Measurements from ENCODE around the gene ZNF850.
"Not testable (repeated sequence)": the region's sequence is repeated elsewhere in the genome, so short reads cannot be mapped to it uniquely, and the experiment has no call there.

ZNF850 gene

DNA sequence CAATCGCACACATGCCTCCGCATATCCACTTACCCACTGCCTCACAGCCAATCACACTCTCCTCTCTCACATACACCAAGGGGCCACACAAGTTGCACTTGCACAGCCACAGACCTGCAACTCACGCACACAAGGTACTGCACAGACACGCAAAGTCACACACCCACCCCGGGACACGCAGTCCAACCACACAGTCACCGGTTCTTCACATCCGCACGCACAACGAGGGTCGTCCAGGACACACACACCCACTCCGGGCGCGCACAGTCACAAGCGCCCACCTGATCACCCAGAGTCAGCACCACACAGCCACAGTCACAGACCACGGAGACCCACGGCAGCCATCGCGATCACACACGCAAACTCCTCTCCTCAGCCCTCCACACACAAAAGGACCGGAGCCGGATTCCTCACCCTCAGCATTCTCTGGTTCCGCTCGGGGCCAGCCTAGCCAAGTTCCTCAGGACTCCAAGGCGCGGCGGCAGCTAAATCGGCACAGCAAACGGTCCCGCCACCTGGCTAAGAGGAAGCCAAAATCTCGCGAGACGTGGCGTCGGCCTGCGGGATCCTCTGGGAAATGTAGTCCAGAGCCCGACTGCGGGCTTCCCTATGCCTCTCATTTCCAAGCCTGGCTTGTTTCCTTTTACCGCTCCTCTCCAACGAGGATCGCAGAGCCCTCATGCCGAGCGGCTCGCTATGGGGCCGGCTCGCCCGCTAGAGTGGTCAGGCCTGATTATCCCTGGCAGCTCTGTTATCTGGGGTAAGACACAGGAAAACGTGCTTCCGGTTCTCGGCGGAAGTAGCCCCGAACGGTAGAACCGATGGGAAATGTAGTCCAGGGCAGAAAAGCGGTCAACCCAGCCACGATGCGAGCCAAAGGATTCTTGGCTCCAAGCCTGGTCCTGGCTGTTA lies at the start of gene ZNF850:
Gene ZNF850, minus strand, starts transcription at position 497 of the 912 bp plus-strand sequence. CDS start 10,201 bp downstream, outside the sequence.
- TF ChIP-seq, protein P1, sequence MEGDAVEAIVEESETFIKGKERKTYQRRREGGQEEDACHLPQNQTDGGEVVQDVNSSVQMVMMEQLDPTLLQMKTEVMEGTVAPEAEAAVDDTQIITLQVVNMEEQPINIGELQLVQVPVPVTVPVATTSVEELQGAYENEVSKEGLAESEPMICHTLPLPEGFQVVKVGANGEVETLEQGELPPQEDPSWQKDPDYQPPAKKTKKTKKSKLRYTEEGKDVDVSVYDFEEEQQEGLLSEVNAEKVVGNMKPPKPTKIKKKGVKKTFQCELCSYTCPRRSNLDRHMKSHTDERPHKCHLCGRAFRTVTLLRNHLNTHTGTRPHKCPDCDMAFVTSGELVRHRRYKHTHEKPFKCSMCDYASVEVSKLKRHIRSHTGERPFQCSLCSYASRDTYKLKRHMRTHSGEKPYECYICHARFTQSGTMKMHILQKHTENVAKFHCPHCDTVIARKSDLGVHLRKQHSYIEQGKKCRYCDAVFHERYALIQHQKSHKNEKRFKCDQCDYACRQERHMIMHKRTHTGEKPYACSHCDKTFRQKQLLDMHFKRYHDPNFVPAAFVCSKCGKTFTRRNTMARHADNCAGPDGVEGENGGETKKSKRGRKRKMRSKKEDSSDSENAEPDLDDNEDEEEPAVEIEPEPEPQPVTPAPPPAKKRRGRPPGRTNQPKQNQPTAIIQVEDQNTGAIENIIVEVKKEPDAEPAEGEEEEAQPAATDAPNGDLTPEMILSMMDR (IDR thresholded peaks at IDR 0.05; ENCODE audit: control insufficient read depth, extremely low read depth, insufficient read depth), result no peak
- H3K4me3 ChIP-seq (ENCODE audit: low read depth, low read length), result peak within 1 kb of the TSS; percentile 92
- DNase-seq (ENCODE audit: low read depth), result peak; percentile 91

DNA sequence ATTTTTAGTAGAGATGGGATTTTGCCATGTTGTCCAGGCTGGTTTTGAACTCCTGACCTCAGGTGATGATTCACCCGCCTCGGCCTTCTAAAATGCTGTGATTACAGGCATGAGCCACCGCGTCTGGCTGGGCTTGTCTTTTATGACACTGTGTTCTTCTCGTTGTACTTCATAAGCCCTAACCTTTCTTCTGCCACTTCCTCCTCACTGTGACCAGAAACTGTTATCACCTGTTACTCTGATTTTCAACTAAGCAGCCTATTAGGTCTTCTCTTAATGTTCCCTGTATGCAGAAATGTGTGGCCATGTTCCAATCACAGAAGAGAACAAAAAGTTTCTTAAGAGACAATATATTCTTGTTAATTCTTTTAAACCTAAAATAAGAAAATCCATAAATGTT lies 49.2 kb upstream of the ZNF850 start:
- no peak for DNase-seq (ENCODE audit: low read depth)
- TF ChIP-seq, protein P1 (IDR thresholded peaks at IDR 0.05; ENCODE audit: control insufficient read depth, extremely low read depth, insufficient read depth), result no peak
- no peak overlapping the region for H3K4me3 ChIP-seq (ENCODE audit: low read depth, low read length)

DNA sequence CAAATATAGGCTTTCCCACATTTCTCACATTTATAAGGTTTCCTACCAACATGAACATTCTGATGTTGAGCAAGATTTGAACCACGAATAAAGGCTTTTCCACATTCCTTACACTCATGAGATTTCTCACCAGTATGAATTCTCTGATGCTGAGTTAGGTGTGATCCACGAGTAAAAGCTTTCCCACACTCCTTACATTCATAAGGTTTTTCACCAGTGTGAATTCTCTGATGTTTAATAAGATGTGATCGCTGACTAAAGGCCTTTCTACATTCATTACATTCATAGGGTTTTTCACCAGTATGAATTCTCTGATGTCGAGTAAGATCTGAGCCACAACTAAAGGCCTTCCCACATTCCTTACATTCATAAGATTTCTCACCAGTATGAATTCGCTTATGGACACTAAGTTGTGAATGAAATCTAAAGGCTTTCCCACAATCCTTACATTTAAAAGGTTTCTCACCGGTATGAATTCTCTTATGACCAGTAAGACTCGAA lies 46.6 kb upstream of the ZNF850 start:
- TF ChIP-seq, protein P1 (IDR thresholded peaks at IDR 0.05; ENCODE audit: control insufficient read depth, extremely low read depth, insufficient read depth), result no peak
- no peak overlapping the region for H3K4me3 ChIP-seq (ENCODE audit: low read depth, low read length)
- DNase-seq (ENCODE audit: low read depth), result no peak

DNA sequence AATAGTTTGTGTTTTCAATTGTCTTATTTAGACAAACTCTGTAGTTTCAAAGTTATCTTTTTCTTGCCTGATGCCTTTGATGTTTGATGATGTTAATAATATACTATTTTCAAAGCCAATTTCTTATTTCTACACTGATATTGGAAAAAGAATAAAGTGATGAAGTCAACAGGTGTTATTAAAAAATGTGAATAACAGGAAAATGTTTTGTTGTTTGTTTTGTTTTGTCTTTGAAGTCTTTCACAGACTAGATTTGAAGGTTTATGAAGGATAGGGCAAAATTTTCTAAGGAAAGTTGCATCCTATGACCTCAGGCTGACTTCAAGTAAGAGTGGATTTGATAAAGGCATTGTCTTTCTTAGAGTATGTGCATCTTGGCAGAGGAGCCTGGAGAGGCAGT lies 34.4 kb upstream of the ZNF850 start:
- DNase-seq (ENCODE audit: low read depth), result no peak
- TF ChIP-seq, protein P1 (IDR thresholded peaks at IDR 0.05; ENCODE audit: control insufficient read depth, extremely low read depth, insufficient read depth), result no peak
- H3K4me3 ChIP-seq (ENCODE audit: low read depth, low read length), result no peak overlapping the region

DNA sequence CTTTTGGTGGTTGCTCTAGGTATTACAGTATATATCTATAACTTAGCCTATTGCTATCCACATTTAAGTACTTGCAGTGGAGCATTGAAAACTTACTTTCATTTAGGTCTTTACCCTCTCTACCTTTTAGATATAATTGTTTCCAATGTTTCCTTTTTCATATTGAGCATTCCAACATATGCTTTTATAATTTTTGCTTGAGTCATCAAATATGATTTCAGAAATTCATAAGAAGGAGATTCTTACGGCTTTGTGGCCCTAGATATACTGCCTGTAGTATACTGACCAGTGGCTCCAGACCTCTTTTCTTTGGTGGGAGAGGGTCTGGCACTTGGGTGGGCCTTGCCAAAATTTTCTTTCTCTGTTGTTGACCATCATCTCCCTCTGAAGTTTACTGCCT lies 32.8 kb upstream of the ZNF850 start:
- TF ChIP-seq, protein P1 (IDR thresholded peaks at IDR 0.05; ENCODE audit: control insufficient read depth, extremely low read depth, insufficient read depth), result no peak
- no peak for DNase-seq (ENCODE audit: low read depth)

DNA sequence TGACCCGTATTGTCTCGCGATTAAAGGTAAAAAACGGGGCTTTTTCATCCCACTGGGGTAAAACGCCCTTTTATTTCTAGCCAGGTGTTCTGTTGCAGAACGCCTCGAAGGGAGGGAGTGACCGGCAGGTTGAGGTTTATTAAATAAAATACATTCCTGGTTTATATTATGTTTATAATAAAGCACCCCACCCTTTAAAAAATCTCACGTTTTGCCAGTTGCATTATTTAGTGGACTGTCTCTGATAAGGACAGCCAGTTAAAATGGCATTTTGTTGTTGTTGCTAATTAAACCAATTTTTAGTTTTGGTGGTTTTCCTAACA lies 25.1 kb upstream of the ZNF850 start:
- H3K4me3 ChIP-seq (ENCODE audit: low read depth, low read length), result peak overlapping the region; percentile 76
- TF ChIP-seq, protein P1 (IDR thresholded peaks at IDR 0.05; ENCODE audit: control insufficient read depth, extremely low read depth, insufficient read depth), result no peak
- no peak for DNase-seq (ENCODE audit: low read depth)

More for the DNA sequence above, 32.8 kb upstream of the ZNF850 start:
- H3K4me3 ChIP-seq (ENCODE audit: low read depth, low read length), result no peak overlapping the region

DNA sequence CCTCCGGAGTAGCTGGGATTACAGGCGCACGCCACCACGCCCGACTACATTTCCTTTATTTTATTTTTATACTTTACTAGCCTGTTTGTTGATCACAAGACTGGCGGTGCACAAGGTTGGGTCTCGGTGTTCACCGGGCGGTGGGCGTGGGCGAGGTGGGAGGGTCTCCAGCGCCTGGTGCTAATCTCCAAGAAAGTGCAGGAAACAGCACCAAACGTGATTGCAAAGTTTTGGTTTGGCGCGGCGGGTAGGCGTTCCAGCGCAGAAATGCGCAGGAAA lies 24.0 kb upstream of the ZNF850 start:
- TF ChIP-seq, protein P1 (IDR thresholded peaks at IDR 0.05; ENCODE audit: control insufficient read depth, extremely low read depth, insufficient read depth), result no peak
- peak overlapping the region; percentile 76 for H3K4me3 ChIP-seq (ENCODE audit: low read depth, low read length)
- DNase-seq (ENCODE audit: low read depth), result no peak

DNA sequence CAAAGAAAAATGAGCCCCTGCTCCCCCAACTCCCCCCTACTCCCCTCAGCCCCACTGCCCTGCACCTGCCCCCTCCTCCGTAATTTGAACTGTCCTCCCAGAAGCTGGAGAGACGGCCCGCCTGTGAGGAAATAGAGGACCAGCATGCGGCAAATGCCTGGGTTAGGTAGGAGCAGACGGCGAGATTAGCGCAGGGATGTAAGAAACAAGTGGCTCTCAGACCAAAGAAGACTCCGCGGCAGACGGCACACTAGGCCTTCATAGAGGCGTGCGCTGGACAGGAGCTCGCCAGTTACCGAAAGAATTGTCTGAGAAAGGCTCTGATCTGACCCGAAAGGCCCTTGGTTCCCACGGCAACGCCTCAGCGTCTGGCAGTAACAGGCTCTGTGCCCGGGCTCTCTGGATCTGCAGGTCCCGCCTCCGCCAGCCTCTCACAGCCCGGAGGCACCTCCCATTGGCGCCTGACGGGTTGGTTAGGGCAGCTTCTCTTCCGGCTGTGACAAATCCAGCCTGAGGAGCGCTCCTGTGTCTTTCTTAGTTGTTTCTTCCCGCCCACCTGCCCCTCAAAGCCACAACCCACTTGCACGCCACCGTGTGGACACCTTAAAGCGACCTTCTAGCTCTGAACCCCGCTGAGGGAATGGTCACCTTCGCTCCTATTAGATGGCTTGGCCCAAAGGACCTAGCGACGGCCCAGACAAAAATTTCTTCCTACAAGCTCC lies 19.0 kb upstream of the ZNF850 start:
- not testable (repeated sequence) for DNase-seq (ENCODE audit: low read depth); H3K4me3 ChIP-seq (ENCODE audit: low read depth, low read length)

All from LNCaP clone FGC (cell line).